ENCODE data around the gene XCR1.
"Not testable (repeated sequence)": the region's sequence is repeated elsewhere in the genome, so short reads cannot be mapped to it uniquely, and the experiment has no call there.

XCR1 gene

DNA sequence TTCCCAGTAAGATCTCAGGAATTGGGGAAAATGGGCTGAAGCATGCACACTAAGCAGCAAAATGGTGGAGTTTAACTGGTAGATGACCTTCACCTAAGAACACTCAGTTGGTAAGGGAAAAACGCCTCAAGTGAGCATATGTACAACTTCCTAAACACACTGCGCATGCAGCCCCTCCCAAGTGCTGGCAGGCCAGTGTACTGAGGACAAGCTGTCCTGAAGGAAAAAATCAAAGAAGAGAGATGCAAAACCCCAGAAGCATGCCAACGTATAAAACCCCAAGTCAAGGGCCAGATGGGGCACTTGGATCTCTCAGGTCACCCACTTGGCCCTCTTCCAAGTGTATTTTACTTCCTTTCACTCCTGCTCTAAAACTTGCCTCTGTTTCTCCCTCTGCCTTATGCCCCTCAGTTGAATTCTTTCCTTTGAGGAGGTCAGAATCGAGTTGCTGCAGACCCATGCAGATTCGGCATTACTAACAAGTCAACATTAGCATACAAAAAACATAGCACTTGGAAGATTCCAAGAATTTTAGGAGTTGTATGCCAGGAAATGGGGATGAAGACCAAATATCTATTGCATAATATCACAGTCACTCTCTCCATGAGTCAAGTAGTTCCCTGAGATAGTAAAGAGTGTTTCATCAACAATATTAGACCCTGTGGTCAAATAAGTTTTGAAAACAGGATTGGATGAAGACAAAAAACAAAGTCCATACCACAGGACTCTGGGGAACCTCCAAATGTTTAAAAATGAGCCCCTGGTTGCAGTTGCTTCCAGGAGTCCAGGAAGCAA is 20.8 kb downstream of the XCR1 start:
- ChIA-PET POLR2A (no interaction called here), CTCF (no interaction called here)
- DNase-seq (ENCODE audit: extremely low spot score), result no peak

DNA sequence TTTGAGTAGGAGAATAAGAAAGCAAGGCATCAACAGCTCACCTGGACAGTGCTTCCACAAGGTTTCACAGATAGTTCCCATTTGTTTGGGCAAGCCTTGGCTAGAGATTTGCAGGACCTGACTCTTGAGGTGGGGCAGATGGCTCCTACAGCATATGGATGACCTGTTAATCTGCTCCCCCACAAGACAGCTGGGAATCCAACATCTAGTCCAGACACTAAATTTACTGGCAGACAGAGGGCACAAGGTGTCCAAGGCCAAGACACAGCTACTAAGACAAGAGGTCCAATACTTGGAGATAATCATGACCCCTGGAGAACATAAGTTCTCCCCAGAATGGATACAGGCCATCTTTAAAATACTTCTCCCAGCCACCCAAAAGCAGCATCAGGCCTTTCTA is 23.6 kb downstream of the XCR1 start:
- CTCF ChIA-PET, POLR2A ChIA-PET: not testable (repeated sequence)

More for the DNA sequence above, 20.8 kb downstream of the XCR1 start:
- TF ChIP-seq SUZ12 (IDR thresholded peaks at IDR 0.05) (no peak), HDGF (IDR thresholded peaks at IDR 0.05; ENCODE audit: borderline replicate concordance) (no peak), SP1 (IDR thresholded peaks at IDR 0.05) (no peak), ZNF384 (IDR thresholded peaks at IDR 0.05) (no peak), BHLHE40 (IDR thresholded peaks at IDR 0.05; ENCODE audit: borderline replicate concordance) (no peak), ELF4 (IDR thresholded peaks at IDR 0.05) (no peak), LEF1 (IDR thresholded peaks at IDR 0.05; ENCODE audit: borderline replicate concordance) (no peak), ARNT (IDR thresholded peaks at IDR 0.05) (no peak), L3MBTL2 (conservative IDR thresholded peaks at IDR 0.05) (no peak)
- TF ChIP-seq, protein P1, sequence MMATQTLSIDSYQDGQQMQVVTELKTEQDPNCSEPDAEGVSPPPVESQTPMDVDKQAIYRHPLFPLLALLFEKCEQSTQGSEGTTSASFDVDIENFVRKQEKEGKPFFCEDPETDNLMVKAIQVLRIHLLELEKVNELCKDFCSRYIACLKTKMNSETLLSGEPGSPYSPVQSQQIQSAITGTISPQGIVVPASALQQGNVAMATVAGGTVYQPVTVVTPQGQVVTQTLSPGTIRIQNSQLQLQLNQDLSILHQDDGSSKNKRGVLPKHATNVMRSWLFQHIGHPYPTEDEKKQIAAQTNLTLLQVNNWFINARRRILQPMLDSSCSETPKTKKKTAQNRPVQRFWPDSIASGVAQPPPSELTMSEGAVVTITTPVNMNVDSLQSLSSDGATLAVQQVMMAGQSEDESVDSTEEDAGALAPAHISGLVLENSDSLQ (IDR thresholded peaks at IDR 0.05), result no peak

DNA sequence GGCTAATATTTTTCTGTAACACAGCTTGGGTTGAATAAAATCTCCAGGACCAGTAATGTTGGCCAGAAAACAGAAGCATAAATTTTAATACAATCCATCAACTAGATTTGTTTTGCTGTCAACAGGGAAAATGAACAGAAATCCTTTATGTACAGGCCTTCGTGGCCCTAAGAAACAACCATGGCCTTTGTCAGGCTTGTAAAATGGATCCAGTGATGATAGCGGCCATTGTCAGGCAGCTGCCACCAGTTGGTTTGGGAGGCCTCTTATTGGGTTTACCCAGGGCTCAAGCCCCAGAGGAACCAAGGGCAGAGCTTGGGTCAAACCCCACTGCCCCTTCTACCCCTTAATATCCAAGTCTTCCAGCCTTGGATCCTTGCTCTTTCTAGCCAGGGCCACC is 26.1 kb downstream of the XCR1 start:
- CTCF ChIA-PET, result no interaction called here
- no peak for DNase-seq (ENCODE audit: extremely low spot score)
- TF ChIP-seq SUZ12 (IDR thresholded peaks at IDR 0.05) (no peak), ELF4 (IDR thresholded peaks at IDR 0.05) (no peak), L3MBTL2 (conservative IDR thresholded peaks at IDR 0.05) (no peak), FOXM1 (IDR thresholded peaks at IDR 0.05; ENCODE audit: borderline replicate concordance) (no peak), LEF1 (IDR thresholded peaks at IDR 0.05; ENCODE audit: borderline replicate concordance) (no peak), CTBP1 (IDR thresholded peaks at IDR 0.05; ENCODE audit: borderline replicate concordance) (no peak), FOXA1 (IDR thresholded peaks at IDR 0.05) (no peak), HDGF (IDR thresholded peaks at IDR 0.05; ENCODE audit: borderline replicate concordance) (no peak), NFRKB (IDR thresholded peaks at IDR 0.05) (no peak), FOXK2 (IDR thresholded peaks at IDR 0.05) (no peak)
- TF ChIP-seq, protein P1 (IDR thresholded peaks at IDR 0.05), result no peak
- POLR2A ChIA-PET, result no interaction called here

More for the DNA sequence above, 23.6 kb downstream of the XCR1 start:
- DNase-seq (ENCODE audit: extremely low spot score), result not testable (repeated sequence)

DNA sequence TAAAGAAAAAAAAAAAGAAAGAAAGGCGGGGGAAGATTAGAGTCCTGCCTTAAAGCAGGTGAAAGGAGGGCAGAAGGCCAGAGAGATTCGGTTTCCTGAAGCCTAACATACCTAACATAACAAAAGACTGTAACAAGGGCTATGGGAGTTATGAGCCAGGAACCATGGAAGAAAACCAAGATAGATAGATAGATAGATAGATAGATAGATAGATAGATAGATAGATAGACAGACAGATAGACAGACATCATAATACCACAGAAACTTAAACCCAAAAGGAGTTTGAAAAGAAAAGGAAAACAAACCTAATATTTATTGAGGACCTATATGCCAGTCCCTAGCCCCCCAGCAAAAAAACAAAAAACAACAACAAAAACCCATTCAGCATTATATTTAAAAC is 29.3 kb downstream of the XCR1 start:
- POLR2A ChIA-PET, result no interaction called here
- TF ChIP-seq FOXK2 (IDR thresholded peaks at IDR 0.05), result no peak
- TF ChIP-seq SUZ12 (IDR thresholded peaks at IDR 0.05), result no peak
- TF ChIP-seq LEF1 (IDR thresholded peaks at IDR 0.05; ENCODE audit: borderline replicate concordance), result no peak
- TF ChIP-seq ELF4 (IDR thresholded peaks at IDR 0.05), result no peak
- no peak for TF ChIP-seq CTBP1 (IDR thresholded peaks at IDR 0.05; ENCODE audit: borderline replicate concordance)
- no peak for TF ChIP-seq HDGF (IDR thresholded peaks at IDR 0.05; ENCODE audit: borderline replicate concordance)
- TF ChIP-seq BHLHE40 (IDR thresholded peaks at IDR 0.05; ENCODE audit: borderline replicate concordance), result no peak
- no peak for TF ChIP-seq L3MBTL2 (conservative IDR thresholded peaks at IDR 0.05)
- no peak for TF ChIP-seq FOXA1 (IDR thresholded peaks at IDR 0.05)
- no peak for TF ChIP-seq NFRKB (IDR thresholded peaks at IDR 0.05)
- no peak for TF ChIP-seq SP1 (IDR thresholded peaks at IDR 0.05)
- TF ChIP-seq TARDBP (IDR thresholded peaks at IDR 0.05), result no peak
- no peak for TF ChIP-seq FOXM1 (IDR thresholded peaks at IDR 0.05; ENCODE audit: borderline replicate concordance)
- TF ChIP-seq, protein P1 (IDR thresholded peaks at IDR 0.05), result no peak
- TF ChIP-seq ARNT (IDR thresholded peaks at IDR 0.05), result no peak
- TF ChIP-seq ZNF384 (IDR thresholded peaks at IDR 0.05), result no peak
- no peak for DNase-seq (ENCODE audit: extremely low spot score)
- CTCF ChIA-PET, result no interaction called here

DNA sequence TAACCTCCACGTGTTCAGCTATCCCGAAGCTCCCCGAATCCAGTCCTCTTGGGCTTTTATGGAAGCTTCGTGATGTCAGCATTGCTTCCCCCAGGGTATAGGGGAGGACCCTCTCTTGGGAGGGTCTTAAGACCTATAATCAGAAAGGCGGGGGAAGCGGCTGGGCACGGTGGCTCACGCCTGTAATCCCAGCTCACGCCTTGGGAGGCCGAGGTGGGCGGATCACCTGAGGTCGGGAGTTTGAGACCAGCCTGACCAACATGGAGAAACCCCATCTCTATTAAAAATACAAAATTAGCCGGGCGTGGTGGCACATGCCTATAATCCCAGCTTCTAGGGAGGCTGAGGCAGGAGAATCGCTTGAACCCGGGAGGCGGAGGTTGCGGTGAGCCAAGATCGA is 29.8 kb downstream of the XCR1 start:
- DNase-seq (ENCODE audit: extremely low spot score); CTCF ChIA-PET; POLR2A ChIA-PET: not testable (repeated sequence)

DNA sequence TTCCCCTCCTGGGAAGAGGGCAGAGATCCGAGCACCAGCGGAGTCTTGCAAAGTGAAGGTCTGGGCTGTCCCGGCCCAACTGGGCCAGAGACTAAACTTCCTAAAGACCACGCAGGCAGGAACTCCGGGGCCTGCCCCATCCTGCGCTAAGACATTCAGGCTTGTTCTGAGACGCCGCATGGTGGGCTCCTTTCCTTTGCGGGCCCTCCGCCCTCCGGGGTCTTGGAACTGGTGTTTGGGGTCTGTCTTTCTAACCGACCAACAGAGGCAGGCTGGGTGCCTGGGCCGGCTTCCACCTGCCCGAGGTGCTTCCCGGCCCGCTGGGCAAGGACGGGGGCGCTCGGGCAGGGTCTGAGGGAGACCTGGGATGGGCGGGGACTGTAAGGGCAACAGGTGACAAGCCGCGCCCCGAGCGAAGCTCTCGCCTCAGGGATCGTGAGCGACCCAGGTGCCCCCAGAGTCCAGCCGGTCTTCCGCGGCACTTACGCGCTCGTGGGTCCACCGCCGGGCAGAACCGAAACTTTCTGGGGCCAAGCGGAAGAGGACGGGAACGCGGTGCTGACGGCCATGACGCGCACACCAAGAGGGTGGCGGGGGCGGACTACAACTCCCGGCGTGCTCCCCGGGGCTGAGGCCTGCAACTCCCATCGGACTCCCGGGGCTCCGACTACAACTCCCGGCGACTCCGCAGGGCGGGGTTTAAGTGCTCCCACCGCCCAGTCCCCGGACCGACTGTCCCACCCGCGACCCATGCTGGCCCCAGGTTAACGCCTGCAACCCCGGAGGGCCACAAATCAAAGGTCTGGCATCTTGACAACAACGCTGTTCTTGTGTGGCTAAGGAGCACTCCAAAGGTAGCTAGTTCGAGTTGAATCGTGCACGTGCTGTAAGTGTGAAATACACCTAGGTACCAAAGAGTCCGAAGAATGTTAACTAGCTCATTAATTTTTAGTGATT is 31.8 kb downstream of the XCR1 start, which contains the start of gene FYCO1:
TSS of gene FYCO1 (minus strand) at position 589 of the 957 bp plus-strand sequence. CDS start 10,914 bp downstream, outside the sequence.
- TF ChIP-seq BHLHE40 (IDR thresholded peaks at IDR 0.05; ENCODE audit: borderline replicate concordance), result no peak
- TF ChIP-seq ARNT (IDR thresholded peaks at IDR 0.05), result no peak
- TF ChIP-seq SP1 (IDR thresholded peaks at IDR 0.05), result no peak
- TF ChIP-seq TARDBP (IDR thresholded peaks at IDR 0.05), result no peak
- no peak for TF ChIP-seq FOXA1 (IDR thresholded peaks at IDR 0.05)
- TF ChIP-seq ZNF384 (IDR thresholded peaks at IDR 0.05), result no peak
- no peak for TF ChIP-seq LEF1 (IDR thresholded peaks at IDR 0.05; ENCODE audit: borderline replicate concordance)
- peak; percentile 99 for TF ChIP-seq L3MBTL2 (conservative IDR thresholded peaks at IDR 0.05)
- TF ChIP-seq, protein P1 (IDR thresholded peaks at IDR 0.05), result peak; percentile 57
- TF ChIP-seq FOXM1 (IDR thresholded peaks at IDR 0.05; ENCODE audit: borderline replicate concordance), result no peak
- TF ChIP-seq SUZ12 (IDR thresholded peaks at IDR 0.05), result no peak
- TF ChIP-seq NFRKB (IDR thresholded peaks at IDR 0.05), result no peak
- no peak for TF ChIP-seq HDGF (IDR thresholded peaks at IDR 0.05; ENCODE audit: borderline replicate concordance)
- no peak for TF ChIP-seq FOXK2 (IDR thresholded peaks at IDR 0.05)
- peak; percentile 12; the same call in 1 of the 2 replicates for TF ChIP-seq ELF4 (IDR thresholded peaks at IDR 0.05)
- TF ChIP-seq CTBP1 (IDR thresholded peaks at IDR 0.05; ENCODE audit: borderline replicate concordance), result no peak
- CTCF ChIA-PET, result no interaction called here
- DNase-seq (ENCODE audit: extremely low spot score), result peak; percentile 94
- POLR2A ChIA-PET, result interaction anchor here (0.7 kb wide), 1 partner anchor 29 kb away, joined by 3 read pairs; no protein-coding TSS in a partner anchor
